Mucosa of stomach (tissue), 1 donor: ENCODE measurements around the gene SYNE1.

Source experiments
- H3K27me3 ChIP-seq: one replicate; pipeline ENCODE4 v1.7.0; 2013; ENCODE audit warnings: mild to moderate bottlenecking, low read length; ENCODE audit not compliant: control insufficient read depth, insufficient read depth
- H3K36me3 ChIP-seq: one replicate; pipeline ENCODE4 v1.7.0; 2013; ENCODE audit warnings: low read length; ENCODE audit not compliant: control insufficient read depth, insufficient read depth
- H3K4me1 ChIP-seq: one replicate; pipeline ENCODE4 v1.7.0; 2013; ENCODE audit warnings: mild to moderate bottlenecking, low read length; ENCODE audit not compliant: control insufficient read depth, insufficient read depth
- H3K4me3 ChIP-seq: one replicate; pipeline ENCODE4 v1.7.0; 2013; ENCODE audit warnings: low read length
- H3K9ac ChIP-seq: one replicate; pipeline ENCODE4 v1.7.0; 2013; ENCODE audit warnings: mild to moderate bottlenecking, low read length, moderate library complexity
- H3K9me3 ChIP-seq: one replicate; pipeline ENCODE4 v1.7.0; 2013; ENCODE audit warnings: mild to moderate bottlenecking, low read length, moderate library complexity; ENCODE audit not compliant: control insufficient read depth
- donor health status: Pancreatic carcinoma.

Gene SYNE1

DNA sequence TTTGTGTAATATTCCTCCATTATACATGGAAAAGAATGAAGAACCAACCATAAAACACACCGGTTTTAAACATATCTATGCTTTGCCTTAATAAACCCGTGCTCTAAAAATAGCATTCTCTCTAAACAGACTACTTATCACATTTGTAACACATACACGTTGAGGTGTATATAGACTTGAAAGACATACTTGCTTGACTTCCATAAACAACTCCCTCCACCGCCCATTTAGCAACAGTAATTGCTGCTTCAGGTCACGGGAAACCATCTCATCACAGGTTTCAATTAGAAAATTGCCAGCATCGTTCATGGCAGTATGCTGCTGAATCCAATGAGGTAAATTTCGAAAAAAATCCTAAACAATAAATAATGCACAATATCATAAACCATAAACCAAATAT lies 174.0 kb downstream of the SYNE1 start:
- Histone ChIP-seq H3K36me3 (no peaks in the 10 kb centered on the region), H3K9ac (no peak overlapping the region), H3K9me3 (no peaks in the 10 kb centered on the region), H3K4me1 (no peaks in the 10 kb centered on the region), H3K4me3 (no peak overlapping the region), H3K27me3 (no peaks in the 10 kb centered on the region)

GRCh38 chr6:152462716-152463115 lies 174.4 kb downstream of the SYNE1 start:
- Histone ChIP-seq H3K4me1 (no peaks in the 10 kb centered on the region), H3K4me3 (no peak overlapping the region), H3K9ac (no peak overlapping the region), H3K27me3 (no peaks in the 10 kb centered on the region), H3K9me3 (no peaks in the 10 kb centered on the region), H3K36me3 (no peaks in the 10 kb centered on the region)

DNA sequence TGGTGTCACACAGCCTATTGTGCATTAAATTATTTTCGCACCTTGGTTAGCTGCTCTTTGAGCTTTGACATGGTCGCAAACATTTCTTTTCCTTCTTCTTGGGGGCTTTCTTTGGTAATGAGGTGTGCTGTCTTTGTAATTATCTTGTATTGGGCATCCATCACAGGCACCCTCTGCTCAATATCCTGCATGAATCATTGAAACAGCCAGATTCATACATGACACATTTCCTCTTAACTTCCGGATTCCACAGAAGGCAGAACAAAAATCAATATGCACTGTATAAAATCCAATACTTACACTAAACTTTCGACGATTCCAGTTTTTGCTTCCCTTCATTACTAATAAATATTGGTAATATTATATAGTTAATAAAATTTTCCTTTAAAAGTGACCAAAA lies 175.6 kb downstream of the SYNE1 start:
- Histone ChIP-seq H3K27me3 (no peaks in the 10 kb centered on the region), H3K4me3 (no peak overlapping the region), H3K4me1 (no peaks in the 10 kb centered on the region), H3K9ac (no peak overlapping the region), H3K36me3 (no peaks in the 10 kb centered on the region), H3K9me3 (no peaks in the 10 kb centered on the region)

DNA sequence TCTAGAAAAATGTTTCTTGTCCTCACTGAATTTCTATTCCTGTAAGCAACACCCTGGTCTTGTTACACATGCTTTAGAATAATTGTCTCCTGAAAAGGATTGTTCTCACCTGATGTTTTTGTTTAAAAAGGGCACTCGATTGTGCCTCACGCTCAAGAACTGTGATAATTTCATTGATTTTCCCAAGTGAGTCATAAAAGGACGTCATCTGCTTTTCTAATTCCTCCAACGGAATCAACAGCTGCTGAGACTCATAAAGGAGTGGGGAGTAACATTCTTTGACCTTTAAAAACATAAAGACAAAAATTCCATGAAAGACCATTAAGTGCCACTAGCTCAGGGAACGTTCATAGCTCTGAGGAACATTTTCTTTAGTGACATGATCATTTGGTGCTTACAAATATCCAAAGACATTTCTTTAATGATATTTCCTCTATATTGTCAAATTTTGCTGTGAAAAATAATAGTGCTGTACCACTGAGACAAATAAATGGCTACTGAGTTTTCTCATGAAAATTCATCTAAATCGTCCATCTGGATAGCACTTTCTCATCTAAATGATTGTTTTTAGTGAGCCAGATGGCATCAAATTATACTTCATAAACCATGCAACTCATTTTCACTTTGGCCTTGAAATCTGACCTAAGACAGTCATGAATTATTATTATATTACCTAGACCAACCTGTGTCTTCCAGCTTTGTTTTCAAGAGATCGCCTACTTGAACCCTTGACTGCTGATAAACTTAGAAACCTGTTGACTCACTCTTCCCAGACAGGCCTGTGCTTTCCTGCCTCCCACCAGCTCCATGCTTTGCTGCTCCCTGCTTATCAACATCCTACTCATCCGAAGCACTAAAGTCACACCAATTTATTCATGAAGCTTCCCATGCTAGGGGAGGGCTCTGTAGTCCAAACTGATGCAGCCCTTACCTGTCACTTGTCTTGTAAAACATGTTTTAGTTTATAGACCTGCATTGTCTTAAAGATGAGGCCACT lies 178.2 kb downstream of the SYNE1 start:
- Histone ChIP-seq H3K27me3 (no peaks in the 10 kb centered on the region), H3K36me3 (no peaks in the 10 kb centered on the region)

GRCh38 chr6:152457949-152458624 lies 179.1 kb downstream of the SYNE1 start:
- Histone ChIP-seq H3K9me3 (no peaks in the 10 kb centered on the region), H3K9ac (no peak overlapping the region), H3K4me1 (no peaks in the 10 kb centered on the region), H3K36me3 (no peaks in the 10 kb centered on the region), H3K4me3 (no peak overlapping the region), H3K27me3 (no peaks in the 10 kb centered on the region)

More for the DNA sequence above, 178.2 kb downstream of the SYNE1 start:
- H3K9me3 ChIP-seq: no peaks in the 10 kb centered on the region
- H3K4me1 ChIP-seq: no peaks in the 10 kb centered on the region
- H3K4me3 ChIP-seq: no peak overlapping the region
- no peak overlapping the region for H3K9ac ChIP-seq

DNA sequence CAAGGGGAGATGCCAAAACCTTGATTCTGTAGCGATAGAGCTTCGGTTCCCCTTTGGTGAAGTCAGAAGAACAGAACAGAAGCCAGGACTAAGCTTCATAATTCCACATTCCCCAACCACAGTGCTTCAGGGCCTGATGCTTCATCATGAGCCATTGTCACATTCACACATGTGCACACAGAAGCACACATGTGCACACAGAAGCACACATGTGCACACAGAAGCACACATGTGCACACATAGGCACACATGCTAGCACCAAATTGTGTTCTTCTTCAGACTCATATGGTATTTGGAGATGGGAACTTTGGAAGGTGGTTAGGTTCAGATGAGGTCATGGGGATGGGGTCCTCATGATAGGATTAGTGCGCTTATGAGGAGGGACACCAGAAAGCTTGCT lies 183.2 kb downstream of the SYNE1 start:
- no peak overlapping the region for H3K4me3 ChIP-seq

DNA sequence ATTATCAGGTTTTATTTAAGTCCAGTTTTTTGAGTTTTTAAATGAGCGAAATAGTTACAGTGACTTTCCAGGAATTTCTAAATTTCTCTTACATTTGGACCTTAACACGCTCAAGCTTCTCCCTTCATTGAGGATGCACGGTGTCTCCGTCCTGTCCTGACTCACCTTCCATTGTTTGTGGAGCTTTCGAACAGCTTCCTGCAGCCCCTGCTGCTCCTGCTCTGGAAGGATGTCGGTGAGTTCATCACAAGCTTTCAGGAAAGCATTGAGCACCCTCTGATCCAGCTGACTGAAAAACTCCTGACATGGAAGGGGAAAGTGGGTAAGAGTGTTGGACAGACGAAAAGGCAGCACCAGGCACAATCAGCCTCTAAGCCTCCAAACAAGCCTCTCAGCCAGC lies 183.7 kb downstream of the SYNE1 start:
- no peaks in the 10 kb centered on the region for H3K9me3 ChIP-seq
- no peak overlapping the region for H3K9ac ChIP-seq
- no peak overlapping the region for H3K4me3 ChIP-seq
- no peaks in the 10 kb centered on the region for H3K4me1 ChIP-seq
- H3K27me3 ChIP-seq: no peaks in the 10 kb centered on the region
- H3K36me3 ChIP-seq: no peaks in the 10 kb centered on the region

More for the DNA sequence above, 183.2 kb downstream of the SYNE1 start:
- no peaks in the 10 kb centered on the region for H3K4me1 ChIP-seq
- H3K9ac ChIP-seq: no peak overlapping the region
- no peaks in the 10 kb centered on the region for H3K9me3 ChIP-seq
- no peaks in the 10 kb centered on the region for H3K27me3 ChIP-seq
- H3K36me3 ChIP-seq: no peaks in the 10 kb centered on the region

DNA sequence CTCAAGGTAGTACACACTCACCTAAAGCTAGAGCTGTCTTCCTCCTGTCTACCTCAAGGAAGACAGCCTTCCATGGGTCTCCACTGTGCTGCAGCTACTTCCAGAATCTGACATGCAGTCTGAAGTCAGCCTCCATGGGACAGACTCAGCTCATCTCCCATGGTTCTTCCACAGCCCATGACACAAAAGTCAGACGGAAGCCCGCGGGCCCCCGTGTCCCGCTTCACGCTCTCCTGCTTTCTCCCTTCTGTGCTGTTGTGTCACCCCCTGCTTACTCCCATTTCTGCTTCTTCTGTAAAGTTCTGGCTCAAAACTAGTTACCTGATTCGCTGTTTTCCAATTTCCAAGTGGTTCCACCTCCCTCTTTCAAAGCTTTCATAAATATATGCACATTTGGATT lies 184.5 kb downstream of the SYNE1 start:
- no peaks in the 10 kb centered on the region for H3K4me1 ChIP-seq
- no peaks in the 10 kb centered on the region for H3K9me3 ChIP-seq
- H3K4me3 ChIP-seq: no peak overlapping the region
- no peaks in the 10 kb centered on the region for H3K27me3 ChIP-seq
- H3K36me3 ChIP-seq: no peaks in the 10 kb centered on the region
- H3K9ac ChIP-seq: no peak overlapping the region

DNA sequence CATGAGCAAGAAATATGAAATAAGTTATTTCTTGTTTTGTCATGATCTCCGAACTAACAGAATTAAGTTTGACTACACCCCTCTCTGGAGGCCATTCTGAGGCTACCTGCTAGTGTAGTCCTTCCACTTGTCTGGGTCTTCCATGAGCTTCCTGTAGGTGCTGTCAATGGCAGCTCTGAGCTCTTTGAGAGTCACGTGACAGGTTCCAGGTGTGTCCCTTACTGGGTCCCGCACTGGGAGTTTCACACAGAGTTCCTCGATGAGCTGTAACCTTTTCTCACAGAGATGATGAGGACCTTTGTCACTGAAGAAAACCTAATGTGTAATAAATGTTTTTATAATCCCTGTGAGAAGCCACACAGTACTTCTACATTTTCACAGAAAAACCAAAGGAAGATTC lies 186.6 kb downstream of the SYNE1 start:
- Histone ChIP-seq H3K9me3 (no peaks in the 10 kb centered on the region), H3K4me3 (no peak overlapping the region), H3K27me3 (no peaks in the 10 kb centered on the region), H3K9ac (no peak overlapping the region), H3K36me3 (no peaks in the 10 kb centered on the region), H3K4me1 (no peaks in the 10 kb centered on the region)

GRCh38 chr6:152441902-152442301 lies 195.3 kb downstream of the SYNE1 start:
- Histone ChIP-seq H3K9ac (no peak overlapping the region), H3K4me1 (no peaks in the 10 kb centered on the region), H3K36me3 (no peaks in the 10 kb centered on the region), H3K9me3 (no peaks in the 10 kb centered on the region), H3K4me3 (no peak overlapping the region), H3K27me3 (no peaks in the 10 kb centered on the region)

- H3K4me3 ChIP-seq: no peak overlapping the region
- no peaks in the 10 kb centered on the region for H3K4me1 ChIP-seq
- H3K27me3 ChIP-seq: no peaks in the 10 kb centered on the region
- H3K36me3 ChIP-seq: no peaks in the 10 kb centered on the region
- no peaks in the 10 kb centered on the region for H3K9me3 ChIP-seq
- no peak overlapping the region for H3K9ac ChIP-seq
These were observed 201.3 kb downstream of the SYNE1 start for GRCh38 chr6:152435816-152436215.

GRCh38 chr6:152432758-152433157 lies 204.4 kb downstream of the SYNE1 start:
- no peaks in the 10 kb centered on the region for H3K27me3 ChIP-seq
- no peak overlapping the region for H3K4me3 ChIP-seq
- H3K9ac ChIP-seq: no peak overlapping the region
- no peaks in the 10 kb centered on the region for H3K9me3 ChIP-seq
- H3K4me1 ChIP-seq: no peaks in the 10 kb centered on the region
- H3K36me3 ChIP-seq: no peaks in the 10 kb centered on the region
